Keratinocyte (primary cell): ENCODE measurements around the gene ATAD2B. TPM values are rescaled to one million over a fixed set of nuclear protein-coding genes. Genes with fewer than 3 reads are reported as not detected.

Experiments
- DNase-seq: peaks from one replicate; pipeline ENCODE4 v3.0.0-alpha.2; 2011; ENCODE audit warnings: low read depth, missing footprints, low spot score
- FAIRE-seq: peaks from 2 replicates; lab custom pipeline; 2011; peaks lifted over from hg19 to GRCh38; lab: Jason Lieb, UNC
- H2AFZ ChIP-seq: 2 replicates; pipeline ENCODE4 v1.6.0; 2012; ENCODE audit warnings: low read length, control low read depth, inconsistent platforms; ENCODE audit not compliant: control insufficient read depth
- H3K27ac ChIP-seq: 2 replicates; pipeline ENCODE4 v1.5.1; 2011; ENCODE audit warnings: low read length; ENCODE audit not compliant: control insufficient read depth, insufficient read depth
- H3K27me3 ChIP-seq: 3 replicates; pipeline ENCODE4 v1.6.0; 2011; ENCODE audit warnings: low read length; ENCODE audit not compliant: control insufficient read depth, insufficient read depth; ENCODE audit errors: extremely low read depth
- H3K36me3 ChIP-seq, 2 experiments: 2 replicates in 1 of 2; 3 replicates in 1 of 2; pipeline ENCODE4 v1.5.1; 2011; ENCODE audit warnings: low read length in 2 of 2, mild to moderate bottlenecking in 1 of 2; ENCODE audit not compliant: control insufficient read depth in 2 of 2, insufficient read depth in 2 of 2; ENCODE audit errors: extremely low read depth in 1 of 2
- H3K4me1 ChIP-seq: 3 replicates; pipeline ENCODE4 v1.5.1; 2011; ENCODE audit warnings: low read length; ENCODE audit not compliant: control insufficient read depth, insufficient read depth; ENCODE audit errors: extremely low read depth
- H3K4me2 ChIP-seq: 3 replicates; pipeline ENCODE4 v1.6.0; 2011; ENCODE audit warnings: low read depth, low read length; ENCODE audit not compliant: control insufficient read depth, insufficient read depth; ENCODE audit errors: extremely low read depth
- H3K4me3 ChIP-seq, 3 experiments: fragments of 200-600 bp in 1 of 3; sonication (generic) in 1 of 3; 2 replicates in 2 of 3; 3 replicates in 1 of 3; pipeline ENCODE4 v1.5.1; 2011 to 2016; ENCODE audit warnings: low read length in 3 of 3, mild to moderate bottlenecking in 3 of 3, control low read depth in 2 of 3, inconsistent platforms in 1 of 3, low read depth in 1 of 3, mixed read lengths in 1 of 3, mixed run types in 1 of 3, moderate library complexity in 1 of 3; ENCODE audit not compliant: control insufficient read depth in 2 of 3, insufficient read depth in 2 of 3; ENCODE audit errors: extremely low read depth in 1 of 3
- H3K79me2 ChIP-seq: 2 replicates; pipeline ENCODE4 v1.6.0; 2012; ENCODE audit warnings: low read length; ENCODE audit not compliant: control insufficient read depth, insufficient read depth
- H3K9ac ChIP-seq: 3 replicates; pipeline ENCODE4 v1.6.0; 2011; ENCODE audit warnings: low read length; ENCODE audit not compliant: control insufficient read depth, insufficient read depth; ENCODE audit errors: extremely low read depth
- H3K9me1 ChIP-seq: 3 replicates; pipeline ENCODE4 v1.6.0; 2011; ENCODE audit warnings: low read length; ENCODE audit not compliant: control insufficient read depth, insufficient read depth; ENCODE audit errors: extremely low read depth
- H3K9me3 ChIP-seq: 2 replicates; pipeline ENCODE4 v1.5.1; 2012; ENCODE audit warnings: low read depth, low read length; ENCODE audit not compliant: control insufficient read depth
- H4K20me1 ChIP-seq: 3 replicates; pipeline ENCODE4 v1.6.0; 2011; ENCODE audit warnings: low read length; ENCODE audit not compliant: control insufficient read depth, insufficient read depth; ENCODE audit errors: extremely low read depth
- CTCF ChIP-seq, 3 experiments: IDR thresholded peaks in 1 of 3; conservative IDR thresholded peaks in 1 of 3; optimal IDR thresholded peaks in 1 of 3; 2 replicates in 2 of 3; 3 replicates in 1 of 3; pipeline versions ENCODE3 to v1.5.1; 2011; ENCODE audit warnings: low read length in 3 of 3, mild to moderate bottlenecking in 3 of 3, moderate library complexity in 2 of 3, control low read depth in 1 of 3, inconsistent platforms in 1 of 3; ENCODE audit not compliant: insufficient read depth in 2 of 3; ENCODE audit errors: extremely low read depth in 1 of 3
- EZH2 ChIP-seq: IDR thresholded peaks from one replicate; pipeline ENCODE4 v1.6.1; 2012; ENCODE audit warnings: inconsistent platforms, mild to moderate bottlenecking, low read length, moderate library complexity
- dilution Hi-C: fragments of 300-500 bp; cut with MboI; formaldehyde crosslinking; loops from one replicate; pipeline ENCODE4 v1.7.0; 2020; ENCODE audit warnings: low sequenced_read_pairs; ENCODE audit not compliant: extremely low pct_ligation_motif_present
- polyA plus RNA-seq, 5 experiments: library from polyadenylated mRNA; depleted of rRNA in 3 of 5; stranded (reverse) in 3 of 5; stranded (forward) in 1 of 5; unstranded in 1 of 5; fragments of >200 nt; gene quantifications; 1 replicate in 1 of 5; 2 replicates in 3 of 5; 3 replicates in 1 of 5; pipeline versions ENCODE4 v1.2.1 to v1.2.3, GENCODE V29; 2011 to 2012; ENCODE audit warnings: missing spikeins in 2 of 5, low read depth in 1 of 5, low replicate concordance in 1 of 5

ATAD2B gene
- polyA plus RNA-seq, 1 donor (not counting 4 experiments of a cell fraction or from before 2014, with no cell fraction given), result 4.4 TPM

GRCh38 chr2:23700627-23701026 is 226.3 kb downstream of the ATAD2B start:
- dilution Hi-C loops, result no loop called here
- Histone ChIP-seq H3K27me3 (no peaks in the 10 kb centered on the region), H3K36me3 (peaks cover 14 to 25% of the 10 kb centered on the region in 2 experiments), H3K9me1 (no peaks in the 10 kb centered on the region), H3K4me2 (no peak overlapping the region), H3K4me1 (no peaks in the 10 kb centered on the region), H2AFZ (no peak overlapping the region), H3K9me3 (no peaks in the 10 kb centered on the region), H4K20me1 (no peaks in the 10 kb centered on the region), H3K27ac (no peak overlapping the region), H3K79me2 (no peaks in the 10 kb centered on the region), H3K9ac (no peak overlapping the region), H3K4me3 (no peak overlapping the region)
- TF ChIP-seq EZH2 (no peak), CTCF (optimal IDR thresholded peaks at IDR 0.05 in 1 of 3, IDR thresholded peaks at IDR 0.05 in 1 of 3, conservative IDR thresholded peaks at IDR 0.05 in 1 of 3; ENCODE audit: extremely low read depth in 1 of 3, insufficient read depth in 2 of 3, low read length in 3 of 3) (no peak)
- FAIRE-seq (no peak), DNase-seq (no peak)

- no peaks in the 10 kb centered on the region for H4K20me1 ChIP-seq
- no peaks in the 10 kb centered on the region for H3K4me1 ChIP-seq
- H3K79me2 ChIP-seq, result no peaks in the 10 kb centered on the region
- no peaks in the 10 kb centered on the region for H3K27me3 ChIP-seq
- DNase-seq (no peak), FAIRE-seq (no peak)
- no peak overlapping the region for H3K27ac ChIP-seq
- dilution Hi-C loops, result no loop called here
- H3K4me2 ChIP-seq, result no peak overlapping the region
- H3K9ac ChIP-seq, result no peak overlapping the region
- no peaks in the 10 kb centered on the region for H3K9me1 ChIP-seq
- no peak overlapping the region for H3K4me3 ChIP-seq
- no peaks in the 10 kb centered on the region for H3K9me3 ChIP-seq
- TF ChIP-seq EZH2 (no peak), CTCF (optimal IDR thresholded peaks at IDR 0.05 in 1 of 3, IDR thresholded peaks at IDR 0.05 in 1 of 3, conservative IDR thresholded peaks at IDR 0.05 in 1 of 3; ENCODE audit: extremely low read depth in 1 of 3, insufficient read depth in 2 of 3, low read length in 3 of 3) (no peak)
- peaks cover 14 to 28% of the 10 kb centered on the region in 2 experiments for H3K36me3 ChIP-seq
- no peak overlapping the region for H2AFZ ChIP-seq
These were observed 227.4 kb downstream of the ATAD2B start for GRCh38 chr2:23699580-23699925.
